ENCODE measurements around the gene JPH3. TPM values are rescaled to one million over a fixed set of nuclear protein-coding genes. Genes with fewer than 3 reads are reported as not detected.
"Not testable (repeated sequence)": the region's sequence is repeated elsewhere in the genome, so short reads cannot be mapped to it uniquely, and the experiment has no call there.

Gene JPH3
- polyA plus RNA-seq, 1 experiment = 0.02 TPM

DNA sequence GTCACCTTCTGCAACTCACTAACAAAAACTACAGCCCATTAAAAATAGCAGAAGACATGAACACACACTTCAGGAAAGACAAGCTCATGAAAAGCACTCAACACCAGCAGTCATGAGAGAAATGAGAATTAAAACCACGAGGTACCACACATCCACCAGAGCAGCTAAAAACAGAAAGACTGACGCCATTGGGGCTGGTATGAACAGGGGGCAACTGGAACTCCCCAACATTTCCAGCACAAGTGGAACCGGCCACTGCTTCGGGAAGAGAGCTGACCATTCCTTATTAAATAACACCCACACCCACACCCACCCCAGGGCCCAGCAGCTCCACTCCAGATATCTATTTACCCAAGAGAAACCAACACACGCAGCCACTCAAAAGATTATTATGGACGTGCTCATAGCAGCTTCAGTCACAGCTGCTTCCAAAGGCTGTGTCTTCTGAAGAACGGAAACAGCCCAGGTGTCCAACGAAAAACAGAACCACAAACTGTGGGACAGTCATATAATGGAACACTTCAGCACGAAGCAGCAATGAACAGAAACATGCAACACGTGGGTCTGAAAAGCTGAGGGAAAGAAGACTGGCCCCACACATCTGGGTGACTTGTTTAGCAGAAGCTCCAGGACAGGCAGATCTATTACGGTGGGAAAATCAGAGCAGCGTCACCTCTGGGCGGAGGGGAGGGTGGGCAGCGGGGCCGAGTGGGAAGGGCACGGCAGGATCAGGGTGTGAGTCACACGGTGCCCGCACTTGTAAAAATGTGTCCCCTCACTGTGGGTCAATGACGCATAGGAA lies 122.4 kb downstream of the JPH3 start:
- ChIA-PET CTCF (interaction anchor here (0.8 kb wide), 1 partner anchor 399 kb away, joined by 3 read pairs; no protein-coding TSS in a partner anchor), POLR2A (no interaction called here)
- Histone ChIP-seq H3K27ac (ENCODE audit: low read depth, low read length) (no peak overlapping the region), H3K9me3 (ENCODE audit: control insufficient read depth, insufficient read depth, low read length) (peaks cover 3% of the 10 kb centered on the region; the same call in 1 of the 2 replicates), H3K27me3 (ENCODE audit: control insufficient read depth, insufficient read depth, low read length) (no peaks in the 10 kb centered on the region), H3K4me3 (ENCODE audit: low read depth, low read length) (no peak overlapping the region)
- no peak for DNase-seq (ENCODE audit: low read depth, low spot score)
- no peak for TF ChIP-seq CTCF (IDR thresholded peaks at IDR 0.05; ENCODE audit: low read depth, low read length)

DNA sequence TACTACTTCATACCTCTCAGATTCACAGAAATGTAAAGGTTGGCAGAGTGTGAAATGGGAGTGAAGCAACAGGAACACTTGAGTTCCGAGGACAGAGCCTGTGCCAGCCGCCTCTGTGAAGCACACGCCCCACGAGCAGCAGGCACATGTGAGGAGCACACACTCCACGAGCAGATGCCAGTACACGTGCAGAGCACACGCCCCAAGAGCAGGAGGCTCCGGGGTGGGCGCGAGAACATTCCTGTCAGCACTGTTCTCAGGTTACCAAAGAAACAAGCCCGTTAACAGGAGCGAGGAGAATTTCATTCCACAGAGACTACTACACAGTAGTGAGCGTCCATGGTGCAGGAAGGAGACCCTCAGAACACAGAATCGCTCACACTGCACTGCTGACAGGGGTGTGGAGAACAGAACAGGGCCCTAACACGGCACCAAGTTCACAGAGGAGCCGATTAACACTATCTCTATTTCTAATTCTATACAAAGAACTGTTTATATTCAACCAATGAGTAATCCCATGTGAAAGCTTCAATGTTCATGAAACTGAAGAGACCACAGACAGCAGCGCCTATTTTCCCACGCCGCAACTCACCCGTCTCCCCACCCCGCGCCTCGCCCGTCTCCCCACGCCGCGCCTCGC lies 123.4 kb downstream of the JPH3 start:
- Histone ChIP-seq H3K27ac (ENCODE audit: low read depth, low read length) (no peak overlapping the region), H3K27me3 (ENCODE audit: control insufficient read depth, insufficient read depth, low read length) (no peaks in the 10 kb centered on the region), H3K4me3 (ENCODE audit: low read depth, low read length) (no peak overlapping the region), H3K9me3 (ENCODE audit: control insufficient read depth, insufficient read depth, low read length) (peaks cover 3% of the 10 kb centered on the region; the same call in 1 of the 2 replicates)
- ChIA-PET CTCF (no interaction called here), POLR2A (no interaction called here)
- DNase-seq (ENCODE audit: low read depth, low spot score) = no peak
- TF ChIP-seq CTCF (IDR thresholded peaks at IDR 0.05; ENCODE audit: low read depth, low read length) = no peak

- CTCF ChIA-PET; POLR2A ChIA-PET; H3K9me3 ChIP-seq (ENCODE audit: control insufficient read depth, insufficient read depth, low read length); H3K27me3 ChIP-seq (ENCODE audit: control insufficient read depth, insufficient read depth, low read length); H3K27ac ChIP-seq (ENCODE audit: low read depth, low read length); DNase-seq (ENCODE audit: low read depth, low spot score); H3K4me3 ChIP-seq (ENCODE audit: low read depth, low read length): not testable (repeated sequence)
These were observed 124.3 kb downstream of the JPH3 start for GRCh38 chr16:87726577-87726976.

DNA sequence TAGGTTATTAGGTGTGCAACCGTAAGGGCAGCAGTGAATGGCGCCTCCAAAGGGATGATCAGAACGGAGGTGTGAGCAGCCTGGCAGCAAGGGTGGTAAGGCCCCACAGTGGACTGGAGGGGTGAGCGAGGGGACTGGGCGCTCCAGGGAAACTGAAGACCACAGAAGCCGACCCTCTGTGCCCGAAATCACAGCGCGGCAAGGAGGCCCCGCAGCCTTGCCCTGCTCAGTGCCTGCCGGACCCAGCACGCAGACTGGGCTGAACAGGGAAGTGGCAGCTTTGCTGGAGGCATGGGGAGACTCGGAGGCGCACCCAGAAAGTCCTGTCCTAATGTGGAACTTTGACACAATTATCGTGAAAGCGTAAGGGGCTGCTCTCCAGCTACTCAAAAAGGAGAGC lies 125.0 kb downstream of the JPH3 start:
- no peak overlapping the region for H3K4me3 ChIP-seq (ENCODE audit: low read depth, low read length)
- no peak for TF ChIP-seq CTCF (IDR thresholded peaks at IDR 0.05; ENCODE audit: low read depth, low read length)
- H3K9me3 ChIP-seq (ENCODE audit: control insufficient read depth, insufficient read depth, low read length) = peaks cover 3% of the 10 kb centered on the region; the same call in 1 of the 2 replicates
- no peak overlapping the region for H3K27ac ChIP-seq (ENCODE audit: low read depth, low read length)
- H3K27me3 ChIP-seq (ENCODE audit: control insufficient read depth, insufficient read depth, low read length) = no peaks in the 10 kb centered on the region
- POLR2A ChIA-PET = no interaction called here
- CTCF ChIA-PET = no interaction called here
- DNase-seq (ENCODE audit: low read depth, low spot score) = no peak

GRCh38 chr16:87728026-87728425 lies 125.7 kb downstream of the JPH3 start:
- ChIA-PET CTCF (no interaction called here), POLR2A (no interaction called here)
- no peak for DNase-seq (ENCODE audit: low read depth, low spot score)
- Histone ChIP-seq H3K27ac (ENCODE audit: low read depth, low read length) (no peak overlapping the region), H3K27me3 (ENCODE audit: control insufficient read depth, insufficient read depth, low read length) (no peaks in the 10 kb centered on the region), H3K4me3 (ENCODE audit: low read depth, low read length) (no peak overlapping the region), H3K9me3 (ENCODE audit: control insufficient read depth, insufficient read depth, low read length) (peaks cover 3% of the 10 kb centered on the region; the same call in 1 of the 2 replicates)
- TF ChIP-seq CTCF (IDR thresholded peaks at IDR 0.05; ENCODE audit: low read depth, low read length) = no peak
